Gastrocnemius medialis (tissue), 4 donors: ENCODE data around the gene CCN6. TPM values are rescaled to one million over a fixed set of nuclear protein-coding genes. Genes with fewer than 3 reads are reported as not detected.
"Not testable (repeated sequence)": the region's sequence is repeated elsewhere in the genome, so short reads cannot be mapped to it uniquely, and the experiment has no call there.

Experiments used
- ATAC-seq, 2 donors: fragments of 150-250 bp; one replicate each; pipeline ENCODE4 v1.9.1; 2016
- DNase-seq, 2 donors: peaks; one replicate each; pipeline ENCODE4 v3.0.0-alpha.2; 2019
- H3K27ac ChIP-seq, 4 donors: fragments of 200-600 bp; sonication (generic); 1 replicate in 1 of 4; 2 replicates in 3 of 4; pipeline ENCODE4 v1.5.1; 2016 to 2018; ENCODE audit warnings: mild to moderate bottlenecking in 2 of 4, moderate library complexity in 1 of 4
- H3K27me3 ChIP-seq, 3 donors: fragments of 200-600 bp; sonication (generic) in 2 of 3; 1 replicate in 1 of 3; 2 replicates in 2 of 3; pipeline versions ENCODE4 v1.5.1 to v1.6.0; 2016 to 2019; ENCODE audit warnings: mild to moderate bottlenecking in 1 of 3, moderate library complexity in 1 of 3
- H3K36me3 ChIP-seq, 2 donors: fragments of 200-600 bp; sonication (generic) in 1 of 2; one replicate each; pipeline ENCODE4 v1.5.1; 2017 to 2018
- H3K4me1 ChIP-seq, 2 donors: fragments of 200-600 bp; sonication (generic) in 1 of 2; one replicate each; pipeline ENCODE4 v1.5.1; 2016 to 2017; ENCODE audit warnings: mild to moderate bottlenecking in 2 of 2
- H3K4me3 ChIP-seq, 4 donors: fragments of 200-600 bp; sonication (generic) in 3 of 4; 1 replicate in 1 of 4; 2 replicates in 3 of 4; pipeline ENCODE4 v1.5.1; 2016 to 2019; ENCODE audit warnings: mild to moderate bottlenecking in 2 of 4
- H3K9me3 ChIP-seq, 3 donors: fragments of 200-600 bp; sonication (generic) in 2 of 3; 1 replicate in 1 of 3; 2 replicates in 2 of 3; pipeline ENCODE4 v1.5.1; 2016 to 2019
- CTCF ChIP-seq, 5 experiments: fragments of 450-650 bp in 3 of 5; fragments of 200-600 bp in 2 of 5; sonication (generic) in 2 of 5; IDR thresholded peaks in 4 of 5; conservative IDR thresholded peaks in 1 of 5; 1 replicate in 4 of 5; 2 replicates in 1 of 5; pipeline ENCODE4 v1.5.1; 2016 to 2019; ENCODE audit warnings: antibody characterized with exemption in 5 of 5, mild to moderate bottlenecking in 3 of 5, moderate library complexity in 3 of 5
- POLR2A ChIP-seq, 2 donors: fragments of 450-650 bp; IDR thresholded peaks; one replicate each; pipeline ENCODE4 v1.6.1; 2017; ENCODE audit warnings: antibody characterized with exemption in 2 of 2, mild to moderate bottlenecking in 2 of 2, moderate library complexity in 2 of 2
- in situ Hi-C, 4 donors: fragments of 200-750 bp; cut with MboI; loops; one replicate each; pipeline versions ENCODE4 v1.15.0 to v1.8.0; 2017; ENCODE audit warnings: low sequenced_read_pairs in 4 of 4
- intact Hi-C: fragments of 100-400 bp; cut with DNase I; formaldehyde crosslinking; loops from one replicate; pipeline ENCODE4 v1.15.1; 2023; ENCODE audit warnings: low total_unique reads
- total RNA-seq, 4 donors: library from RNA; depleted of rRNA; stranded (reverse); fragments of >200 nt; gene quantifications; one replicate each; pipeline versions ENCODE4 v1.1.0 to v1.2.3, GENCODE V29; 2016

Gene CCN6
- total RNA-seq, 4 donors from 2014 or later = not detected

- Histone ChIP-seq H3K36me3 (no peaks in the 10 kb centered on the region), H3K4me1 (peaks cover 1 to 8% of the 10 kb centered on the region in 2 donors), H3K27ac (peak overlapping the region; percentile 44 to 73 (median 66)), H3K27me3 (no peaks in the 10 kb centered on the region), H3K9me3 (no peaks in the 10 kb centered on the region), H3K4me3 (peak overlapping the region; percentile 64 to 85 (median 67))
- ATAC-seq (peak; percentile 86), DNase-seq (peak; percentile 53 to 68)
- in situ Hi-C loops (loop anchor here in 2 of 4 donors (5.0 to 10.0 kb wide), 3 partner anchors 336 to 789 kb away; a partner anchor contains a TSS), intact Hi-C loops (loop anchor here (1.0 to 10.0 kb wide), 4 partner anchors 47 to 785 kb away; partner anchors contain the start of gene FYN)
- TF ChIP-seq POLR2A (IDR thresholded peaks at IDR 0.05) = no peak
- peak; percentile 77 to 94 (median 87) for TF ChIP-seq CTCF (IDR thresholded peaks at IDR 0.05 in 4 of 5, conservative IDR thresholded peaks at IDR 0.05 in 1 of 5)
These were observed 10.6 kb upstream of the CCN6 start for GRCh38 chr6:112043032-112044007.

GRCh38 chr6:112044196-112044595 lies 9.7 kb upstream of the CCN6 start:
- Histone ChIP-seq H3K4me3 (no peak overlapping the region), H3K27ac (no peak overlapping the region), H3K9me3 (no peaks in the 10 kb centered on the region), H3K36me3 (no peaks in the 10 kb centered on the region), H3K27me3 (no peaks in the 10 kb centered on the region), H3K4me1 (peaks cover 0 to 2% of the 10 kb centered on the region in 2 donors)
- intact Hi-C loops = loop anchor here (10.0 kb wide), 1 partner anchor 169 kb away; the partner anchor contains the start of gene FYN
- TF ChIP-seq POLR2A (IDR thresholded peaks at IDR 0.05) = no peak
- TF ChIP-seq CTCF (IDR thresholded peaks at IDR 0.05 in 4 of 5, conservative IDR thresholded peaks at IDR 0.05 in 1 of 5) = no peak
- ATAC-seq = no peak
- DNase-seq = no peak
- in situ Hi-C loops = loop anchor here in 2 of 4 donors (5.0 to 10.0 kb wide), 3 partner anchors 337 to 789 kb away; a partner anchor contains a TSS

GRCh38 chr6:112044856-112045255 lies 9.0 kb upstream of the CCN6 start:
- Histone ChIP-seq H3K9me3 (no peaks in the 10 kb centered on the region), H3K27me3 (no peaks in the 10 kb centered on the region), H3K4me1 (no peaks in the 10 kb centered on the region), H3K4me3 (no peak overlapping the region), H3K36me3 (no peaks in the 10 kb centered on the region), H3K27ac (no peak overlapping the region)
- no peak for DNase-seq
- ATAC-seq = no peak
- in situ Hi-C loops = loop anchor here in 2 of 4 donors (5.0 to 10.0 kb wide), 3 partner anchors 338 to 790 kb away; a partner anchor contains a TSS
- intact Hi-C loops = loop anchor here (10.0 kb wide), 1 partner anchor 170 kb away; the partner anchor contains the start of gene FYN
- TF ChIP-seq CTCF (IDR thresholded peaks at IDR 0.05 in 4 of 5, conservative IDR thresholded peaks at IDR 0.05 in 1 of 5) (no peak), POLR2A (IDR thresholded peaks at IDR 0.05) (no peak)

GRCh38 chr6:112047523-112047922 lies 6.4 kb upstream of the CCN6 start:
- ATAC-seq, DNase-seq, H3K4me1 ChIP-seq, H3K27me3 ChIP-seq, H3K27ac ChIP-seq, H3K9me3 ChIP-seq, H3K36me3 ChIP-seq, H3K4me3 ChIP-seq: not testable (repeated sequence)
- in situ Hi-C loops (loop anchor here in 2 of 4 donors (10.0 kb wide), 2 partner anchors 343 to 793 kb away; a partner anchor contains a TSS), intact Hi-C loops (loop anchor here (10.0 kb wide), 1 partner anchor 173 kb away; the partner anchor contains the start of gene FYN)
